ENCODE data around the gene SLC35E1. TPM values are rescaled to one million over a fixed set of nuclear protein-coding genes. Genes with fewer than 3 reads are reported as not detected.

Gene SLC35E1
- 22.6 and 25.8 TPM in 2 replicates for total RNA-seq (2012; rRNA removed)
- polyA plus RNA-seq (2012; rRNA removed) = 38.0 and 46.7 TPM in 2 replicates
- 18.1 and 27.8 TPM in 2 replicates for polyA plus RNA-seq (2012; cell fraction: cytosol; rRNA removed)
- 33.2 and 71.8 TPM in 2 replicates for polyA plus RNA-seq (2012; cell fraction: nucleus; rRNA removed; ENCODE audit: low replicate concordance)
- percentile 84 among the genes with signal in this experiment for Bru-seq, nascent RNA
- percentile 99 among the genes with signal in this experiment for BruChase-seq, experiment 1, labeled RNA remaining after a 6-hour chase
- BruChase-seq, experiment 2, labeled RNA remaining after a 2-hour chase = percentile 97 among the genes with signal in this experiment
- long read RNA-seq, full-length matches to known transcripts = 36 of 63 reads
- long read RNA-seq, partial matches to known transcripts = 5 of 63 reads
- long read RNA-seq, other reads (novel, unspliced or antisense) = 22 of 63 reads

- Histone ChIP-seq H3K4ac (ENCODE audit: low read depth, low read length) (peak within 1 kb of the TSS; percentile 91), H4K20me1 (ENCODE audit: insufficient read depth, low read length) (peaks cover 43% of the 10 kb centered on the region), H3K9ac (ENCODE audit: low read depth, low read length) (peak within 1 kb of the TSS; percentile 65), H4K5ac (ENCODE audit: low read depth, low read length) (peak within 1 kb of the TSS; percentile 27), H4K8ac (ENCODE audit: low read depth in 2 of 2, low read length in 2 of 2) (peak within 1 kb of the TSS; percentile 70 to 94), H2AK9ac (replicated peaks; ENCODE audit: low read depth, low read length, poor library complexity) (peak within 1 kb of the TSS; percentile 100), H3K79me1 (ENCODE audit: low read depth in 1 of 2, low read length in 2 of 2) (peaks cover 35 to 86% of the 10 kb centered on the region in 2 experiments), H2BK15ac (ENCODE audit: low read depth, low read length) (no peak within 1 kb of the TSS), H3K9me3 (ENCODE audit: control insufficient read depth, insufficient read depth, low read length) (no peaks in the 10 kb centered on the region), H3K27ac (ENCODE audit: insufficient read depth, low read length) (peak within 1 kb of the TSS; percentile 55), H2AFZ (replicated peaks; ENCODE audit: low read length, poor library complexity) (peak within 1 kb of the TSS; percentile 98), H2BK5ac (ENCODE audit: low read depth, low read length, poor library complexity, severe bottlenecking) (peak within 1 kb of the TSS; percentile 59), H3K56ac (ENCODE audit: extremely low read depth, insufficient read depth, low read length) (peak within 1 kb of the TSS; percentile 51), H3K4me1 (ENCODE audit: control insufficient read depth, insufficient read depth, low read length) (peaks cover 13% of the 10 kb centered on the region), H3K18ac (ENCODE audit: low read depth, low read length) (no peak within 1 kb of the TSS), H3K4me2 (ENCODE audit: low read depth, low read length) (peak within 1 kb of the TSS; percentile 94), H4K91ac (ENCODE audit: insufficient read depth, low read depth, low read length) (peak within 1 kb of the TSS; percentile 72), H3K9me1 (ENCODE audit: insufficient read depth, low read length) (peaks cover 23% of the 10 kb centered on the region), H3K27me3 (ENCODE audit: control insufficient read depth, insufficient read depth, low read length) (no peaks in the 10 kb centered on the region), H3K36me3 (ENCODE audit: control insufficient read depth, insufficient read depth, low read length) (peaks cover 29% of the 10 kb centered on the region), H2BK20ac (ENCODE audit: low read depth, low read length) (no peak within 1 kb of the TSS), H3K14ac (replicated peaks; ENCODE audit: low read depth, low read length) (peak within 1 kb of the TSS; percentile 80), H3K23ac (ENCODE audit: low read depth, low read length) (peak within 1 kb of the TSS; percentile 92), H2AK5ac (ENCODE audit: low read depth, low read length) (peak within 1 kb of the TSS; percentile 94), H2BK120ac (ENCODE audit: low read depth, low read length) (peak within 1 kb of the TSS; percentile 18; the same call in 1 of the 2 replicates), H3K4me3 (ENCODE audit: insufficient read depth, low read depth, low read length) (peak within 1 kb of the TSS; percentile 78)
- ATAC-seq (ENCODE audit: low read depth) (peak; percentile 93), DNase-seq (peak; percentile 94)
- ChIA-PET CTCF (no interaction called here), POLR2A (ENCODE audit: unreplicated experiment) (no interaction called here)
- 0% methylated on average over 54 of the region's 83 CpGs; no CpG with 5 or more reads in 1 of the 2 experiments for WGBS, 2 experiments (ENCODE audit: extremely low coverage in 2 of 2, insufficient read length in 1 of 2)
- TSS peak; percentile 77 for BruUV-seq (replicated peaks)
- dilution Hi-C loops (cut with HindIII; ENCODE audit: low sequenced_read_pairs, unreplicated experiment) = no loop called here
- in situ Hi-C loops (cut with MboI; ENCODE audit: low sequenced_read_pairs) = no loop called here
- intact Hi-C loops (cut with micrococcal nuclease) = loop anchor here (5.0 kb wide), 1 partner anchor 55 kb away; the partner anchor contains the start of gene MED26
- TF ChIP-seq RFX5 (IDR thresholded peaks at IDR 0.05; ENCODE audit: low read depth, low read length) = no peak
- 0 out of 2 replicates have a peak, but pooled peaks have one; percentile 49 for TF ChIP-seq MXI1 (IDR thresholded peaks at IDR 0.05; ENCODE audit: borderline replicate concordance, low read depth, low read length)
- TF ChIP-seq CTCF (conservative IDR thresholded peaks at IDR 0.05; ENCODE audit: low read depth, low read length) = no peak
- TF ChIP-seq CEBPB (IDR thresholded peaks at IDR 0.05; ENCODE audit: low read depth, low read length) = no peak
- peak; percentile 89; the same call in 1 of the 2 replicates for TF ChIP-seq MAZ (IDR thresholded peaks at IDR 0.05; ENCODE audit: borderline replicate concordance, low read depth, low read length)
- no peak for TF ChIP-seq MAFK (IDR thresholded peaks at IDR 0.05; ENCODE audit: low read depth, low read length)
- TF ChIP-seq BHLHE40 (IDR thresholded peaks at IDR 0.05; ENCODE audit: low read depth, low read length) = no peak
- TF ChIP-seq RCOR1 (IDR thresholded peaks at IDR 0.05; ENCODE audit: insufficient replicate concordance, low read length) = no peak
- no peak; the same call in 1 of the 2 replicates for TF ChIP-seq USF2 (IDR thresholded peaks at IDR 0.05; ENCODE audit: low read depth, low read length)
- peak; percentile 88 for TF ChIP-seq POLR2A (IDR thresholded peaks at IDR 0.05; ENCODE audit: low read depth, low read length)
- peak; percentile 54; the same call in 1 of the 2 replicates for TF ChIP-seq ELK1 (IDR thresholded peaks at IDR 0.05; ENCODE audit: borderline replicate concordance, low read depth, low read length)
Measured at GRCh38 chr19:16572332-16573211, at the start of gene SLC35E1. TSS of gene SLC35E1 (minus strand) at chr19:16572415. CDS start at chr19:16572364, 51 bp downstream.

Measured in IMR-90 (cell line).